Heart left ventricle (tissue), 13 donors: ENCODE data around the gene PTK6.

Source experiments
- CTCF ChIP-seq, 12 donors: fragments of 200-600 bp; sonication (generic) in 4 of 12; IDR thresholded peaks; one replicate each; pipeline versions ENCODE4 v1.5.0 to v1.8.0; 2018 to 2022; ENCODE audit warnings: antibody characterized with exemption in 12 of 12, mild to moderate bottlenecking in 5 of 12
- POLR2A ChIP-seq, 2 donors: fragments of 450-650 bp; IDR thresholded peaks; one replicate each; pipeline ENCODE4 v1.6.1; 2017; ENCODE audit warnings: antibody characterized with exemption in 2 of 2, mild to moderate bottlenecking in 2 of 2, moderate library complexity in 2 of 2
- donor health status: ischemic (EF 13 %, LVEDD 7.1; RV severe dilation, severe dysfunction).
- donor health status: DM: no; HTN: yes; CAD: no.
- donor health status: DM: no; HTN: no; CAD: no.
- donor health status: ischemic (EF 25% LVEDD 6.9; RV normal size, moderate dysfunction).
- donor health status: ischemic (EF 25% LVEDD 5.7; RV mildly dilated, moderate dysfunction).
- donor health status: ischemic (EF 35%, LVEDD 5.7; RV mildly dilated, moderate dysfunction).
- donor health status: nonischemic (EF 11% LVEDD 7.7; RV severe dilation, severe dysfunction).
- donor health status: DM: yes; HTN: yes; CAD: no.
- donor health status: PGD.
- donor health status: ischemic (EF 29% LVEDD 5.4; RV normal size, mild dysfunction).
- donor health status: nonischemic (EF 23%, LVEDD 6.1; RV moderate dilation, normal function).

- TF ChIP-seq CTCF (IDR thresholded peaks at IDR 0.05) (no peak), POLR2A (IDR thresholded peaks at IDR 0.05) (no peak)
Observed at GRCh38 chr20:63522981-63523611, 14.1 kb downstream of the PTK6 start.
